AG20443 (cell line): Measurements from ENCODE around the gene RGL3.
A peak's percentile ranks its signal among the peaks of the same experiment; 100 is the strongest.
"Not testable (repeated sequence)": the region's sequence is repeated elsewhere in the genome, so short reads cannot be mapped to it uniquely, and the experiment has no call there.

Source experiments
- DNase-seq: peaks from one replicate; pipeline ENCODE4 v3.0.0; 2012; ENCODE audit warnings: low spot score, mixed read lengths

Gene RGL3

DNA sequence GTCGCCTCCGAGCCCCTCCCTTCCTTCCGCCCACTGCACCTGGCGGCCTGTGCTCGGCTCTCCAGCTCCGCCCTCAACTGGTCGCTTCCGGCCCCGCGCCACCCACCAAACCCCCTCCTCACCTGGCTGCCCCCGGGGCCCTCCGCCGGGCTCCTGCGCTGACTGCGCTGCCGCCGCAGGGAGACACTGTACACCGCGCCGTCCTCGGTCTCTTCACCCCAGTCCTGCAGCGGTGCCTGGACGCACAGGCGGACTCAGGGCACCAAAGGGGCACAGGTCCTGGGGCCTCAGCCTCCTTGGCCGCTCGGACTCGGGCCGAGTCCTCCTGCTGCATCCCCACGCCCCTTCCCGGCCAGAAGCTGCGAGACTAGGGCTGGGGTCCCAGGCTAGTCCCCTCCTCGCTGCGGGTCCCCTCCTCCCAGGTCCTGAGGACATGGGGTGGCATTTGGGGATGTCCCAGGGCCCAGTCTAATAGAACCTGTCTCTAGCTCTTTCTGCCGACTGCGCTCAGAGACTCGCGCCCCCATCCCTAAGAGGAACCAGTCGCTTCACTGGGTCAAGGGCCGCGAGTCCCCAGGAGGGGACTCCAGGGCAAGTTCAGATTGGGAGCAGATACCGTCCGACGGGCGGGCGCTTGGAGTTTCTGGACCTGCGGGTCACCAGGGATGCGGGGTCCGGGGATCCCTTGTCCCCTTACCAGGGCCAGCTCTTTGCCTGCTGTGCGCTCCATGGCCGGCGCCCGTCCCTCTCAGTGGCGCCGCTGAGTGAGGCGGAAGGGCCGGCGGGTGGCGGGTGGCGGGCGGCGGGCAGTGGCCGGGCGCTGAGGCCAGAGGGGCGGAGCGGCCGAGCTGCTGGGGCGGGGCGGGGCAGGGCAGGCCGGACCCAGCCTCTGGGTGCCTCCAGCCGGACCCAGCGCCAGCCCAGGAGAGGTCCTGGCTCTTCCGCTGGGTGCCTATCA lies at the start of gene RGL3:
Gene RGL3, minus strand, starts transcription at position 766 of the 958 bp plus-strand sequence. Its CDS starts 36 bp downstream, at position 730.
- DNase-seq: peak; percentile 75

DNA sequence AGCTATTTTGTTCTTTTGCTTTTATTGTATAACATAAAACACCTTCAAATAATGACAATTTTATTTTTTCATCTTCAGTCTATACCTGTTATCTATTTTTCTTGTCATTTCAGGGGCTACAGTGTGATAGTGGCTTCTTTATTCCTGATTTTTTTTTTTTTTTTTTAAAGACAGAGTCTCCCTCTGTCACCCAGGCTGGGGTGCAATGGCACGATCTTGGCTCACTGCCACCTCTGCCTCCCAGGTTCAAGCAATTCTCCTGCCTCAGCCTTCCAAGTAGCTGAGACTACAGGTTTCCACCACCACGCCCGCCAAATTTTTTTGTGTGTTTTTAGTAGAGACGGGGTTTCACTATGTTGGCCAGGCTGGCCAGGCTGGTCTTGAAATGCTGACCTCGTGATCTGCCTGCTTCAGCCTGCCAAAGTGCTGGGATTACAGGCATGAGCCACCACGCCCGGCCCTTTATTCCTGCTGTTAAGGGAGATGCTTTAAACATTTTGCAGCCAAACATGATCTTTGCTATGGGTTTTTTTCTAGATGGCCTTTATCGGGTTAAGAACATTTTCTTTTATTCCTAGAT lies 49.2 kb upstream of the RGL3 start:
- not testable (repeated sequence) for DNase-seq

GRCh38 chr19:11465600-11465999 lies 46.5 kb upstream of the RGL3 start:
- no peak for DNase-seq

DNA sequence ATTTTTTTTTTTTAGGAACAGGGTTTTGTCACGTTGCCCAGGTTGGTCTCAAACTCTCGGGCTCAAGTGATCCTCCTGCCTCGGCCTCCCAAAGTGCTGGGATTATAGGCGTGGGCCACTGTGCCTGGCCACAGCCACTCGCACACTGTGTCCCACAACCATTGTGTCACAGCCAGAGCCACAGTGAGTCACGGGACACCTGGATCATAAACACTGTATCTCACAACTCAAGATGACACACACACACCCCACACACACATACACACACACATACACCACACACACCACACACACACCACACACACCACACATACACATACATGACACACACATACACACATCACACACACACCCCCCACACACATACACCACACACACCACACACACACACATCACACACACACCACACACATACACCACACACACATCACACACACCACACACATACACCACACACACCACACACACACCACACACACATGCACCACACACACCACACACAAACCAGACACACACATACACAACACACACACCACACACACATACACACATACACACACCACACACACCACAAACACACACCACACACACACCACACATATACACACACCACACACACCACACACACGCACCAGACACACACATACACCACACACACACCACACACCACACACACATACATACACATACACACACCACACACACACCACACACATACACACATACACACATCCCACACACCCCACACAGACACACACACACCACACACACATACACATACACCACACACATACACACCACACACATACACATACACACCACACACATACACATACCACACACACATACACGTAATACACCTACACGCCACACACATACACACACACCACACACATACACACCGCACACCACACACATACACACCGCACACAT lies 45.5 kb upstream of the RGL3 start:
- DNase-seq: no peak

DNA sequence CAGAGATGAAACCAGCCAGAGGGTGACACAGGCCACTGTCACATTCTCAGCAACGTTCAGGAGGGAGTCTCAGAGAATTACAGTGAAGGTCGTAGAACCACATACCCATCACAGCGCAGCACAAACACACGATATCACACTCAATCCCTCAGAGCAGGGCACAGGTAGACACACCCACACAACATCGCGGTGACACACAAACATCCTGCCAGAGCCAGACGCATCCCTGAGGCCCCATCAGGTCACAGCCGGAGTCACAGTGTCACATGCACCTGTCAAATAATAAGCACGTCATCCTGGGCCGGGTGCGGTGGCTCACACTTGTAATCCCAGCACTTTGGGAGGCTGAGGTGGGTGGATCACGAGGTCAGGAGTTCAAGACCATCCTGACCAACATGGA lies 44.3 kb upstream of the RGL3 start:
- DNase-seq: no peak

- no peak for DNase-seq
Observed at GRCh38 chr19:11461453-11461852, 42.3 kb upstream of the RGL3 start.

- no peak for DNase-seq
Observed at GRCh38 chr19:11460207-11460606, 41.1 kb upstream of the RGL3 start.

DNA sequence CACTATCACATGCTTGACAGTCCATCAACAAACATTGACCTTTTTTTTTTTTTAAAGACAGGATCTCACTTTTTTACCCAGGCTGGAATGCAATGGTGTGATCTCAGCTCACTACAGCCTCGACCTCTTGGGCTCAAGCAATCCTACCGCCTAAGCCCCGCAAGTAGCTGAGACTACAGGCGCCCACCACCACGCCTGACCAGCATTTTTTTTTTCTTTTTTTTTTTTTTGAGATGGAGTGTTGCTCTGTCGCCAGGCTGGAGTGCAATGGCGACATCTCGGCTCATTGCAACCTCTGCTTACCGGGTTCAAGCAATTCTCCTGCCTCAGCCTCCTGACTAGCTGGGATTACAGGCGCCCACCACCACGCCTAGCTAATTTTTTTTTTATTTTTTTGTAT lies 39.8 kb upstream of the RGL3 start:
- not testable (repeated sequence) for DNase-seq

DNA sequence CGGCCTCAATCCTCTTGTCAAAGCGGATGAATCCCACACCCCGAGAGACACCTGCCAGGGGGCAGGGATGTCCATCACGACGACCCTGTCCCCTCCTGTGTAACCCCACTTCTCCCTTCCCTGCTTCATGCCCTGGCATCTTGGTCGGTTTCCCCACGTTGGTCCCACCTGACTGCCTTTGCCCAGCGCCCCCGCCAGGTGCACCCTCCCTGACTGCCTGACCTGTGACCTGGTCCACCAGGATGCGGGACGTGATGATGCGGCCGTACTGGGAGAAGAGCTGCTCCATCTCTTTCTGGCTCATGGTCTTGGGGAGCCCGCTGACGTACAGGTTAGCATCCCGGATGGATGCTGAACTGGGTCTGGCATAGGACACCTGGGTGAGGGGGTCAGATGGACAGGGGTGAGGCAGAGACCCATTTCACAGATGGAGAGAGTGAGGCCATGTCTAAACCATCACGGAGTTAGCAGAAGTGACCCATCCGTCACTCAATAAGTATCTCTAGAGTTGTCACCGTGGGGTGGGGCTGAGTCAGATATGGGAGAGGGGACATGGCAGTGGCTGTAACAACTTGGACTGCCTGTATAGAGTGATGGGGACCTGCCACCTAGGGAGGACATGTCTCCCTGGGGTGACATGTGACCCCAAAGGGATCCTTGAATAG lies 39.3 kb upstream of the RGL3 start:
- DNase-seq: no peak

- no peak for DNase-seq
Observed at GRCh38 chr19:11457831-11458230, 38.7 kb upstream of the RGL3 start.

- no peak for DNase-seq
Observed at GRCh38 chr19:11457115-11457514, 38.0 kb upstream of the RGL3 start.

DNA sequence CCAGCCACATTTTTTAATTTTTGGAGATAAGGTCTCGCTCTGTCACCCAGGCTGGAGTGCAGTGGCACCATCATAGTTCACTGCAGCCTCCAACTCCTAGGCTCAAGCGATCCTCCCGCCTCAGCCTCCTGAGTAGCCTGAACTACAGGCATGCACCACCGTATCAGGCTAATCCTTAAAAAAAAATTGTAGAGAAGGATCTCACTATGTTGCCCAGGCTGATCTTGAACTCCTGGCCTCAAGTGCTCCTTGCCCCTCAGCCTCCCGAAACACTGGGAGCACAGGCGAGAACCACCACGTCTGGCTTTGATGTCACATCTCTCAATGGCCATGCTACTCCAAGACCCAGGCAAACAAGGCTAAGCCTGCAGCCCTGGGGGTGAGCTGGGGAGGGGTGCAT lies 37.5 kb upstream of the RGL3 start:
- no peak for DNase-seq

GRCh38 chr19:11455233-11455554 lies 36.1 kb upstream of the RGL3 start:
- DNase-seq: not testable (repeated sequence)

DNA sequence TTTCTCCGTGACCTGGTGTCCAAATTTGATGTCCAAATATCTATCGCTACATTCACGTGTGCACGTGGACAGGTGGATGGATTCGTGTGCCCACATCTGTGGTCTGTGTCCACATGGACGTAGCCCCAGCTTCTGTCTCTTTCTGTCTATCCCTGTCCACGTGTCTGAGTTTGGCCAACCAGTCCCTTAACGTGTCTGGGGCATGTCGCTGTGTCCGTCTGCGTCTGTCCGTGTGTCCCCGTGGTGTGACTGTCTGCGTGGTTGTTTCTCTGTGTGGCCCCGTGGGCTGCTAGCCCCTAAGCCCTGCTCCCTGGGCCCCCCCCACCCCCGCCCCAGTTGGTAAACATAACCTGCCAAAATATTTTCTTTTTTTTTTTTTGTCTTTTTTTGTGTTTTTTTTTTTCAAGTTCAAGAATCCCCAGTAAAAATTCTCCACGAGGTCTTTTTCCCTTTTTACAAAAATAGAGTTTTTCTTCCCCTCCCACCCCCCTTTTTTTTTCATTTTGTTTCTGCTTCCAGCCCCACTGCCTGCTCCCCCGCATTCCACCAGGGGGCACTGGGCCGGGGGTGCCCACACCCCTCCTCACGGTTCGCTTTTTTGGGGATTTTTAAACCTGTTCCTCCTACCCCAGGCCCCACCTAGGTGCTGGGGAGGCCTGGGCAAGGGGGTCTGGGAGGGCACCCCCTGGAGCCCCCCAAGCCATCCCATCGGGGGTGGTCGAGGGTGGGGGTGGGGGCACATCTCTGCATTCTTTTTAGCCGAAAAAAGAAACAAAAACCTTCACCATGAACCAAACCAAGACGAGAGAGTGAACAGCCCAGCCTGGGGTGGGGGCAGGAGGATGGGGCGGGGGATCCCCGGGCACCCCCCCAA lies 34.6 kb upstream of the RGL3 start:
- DNase-seq: no peak

DNA sequence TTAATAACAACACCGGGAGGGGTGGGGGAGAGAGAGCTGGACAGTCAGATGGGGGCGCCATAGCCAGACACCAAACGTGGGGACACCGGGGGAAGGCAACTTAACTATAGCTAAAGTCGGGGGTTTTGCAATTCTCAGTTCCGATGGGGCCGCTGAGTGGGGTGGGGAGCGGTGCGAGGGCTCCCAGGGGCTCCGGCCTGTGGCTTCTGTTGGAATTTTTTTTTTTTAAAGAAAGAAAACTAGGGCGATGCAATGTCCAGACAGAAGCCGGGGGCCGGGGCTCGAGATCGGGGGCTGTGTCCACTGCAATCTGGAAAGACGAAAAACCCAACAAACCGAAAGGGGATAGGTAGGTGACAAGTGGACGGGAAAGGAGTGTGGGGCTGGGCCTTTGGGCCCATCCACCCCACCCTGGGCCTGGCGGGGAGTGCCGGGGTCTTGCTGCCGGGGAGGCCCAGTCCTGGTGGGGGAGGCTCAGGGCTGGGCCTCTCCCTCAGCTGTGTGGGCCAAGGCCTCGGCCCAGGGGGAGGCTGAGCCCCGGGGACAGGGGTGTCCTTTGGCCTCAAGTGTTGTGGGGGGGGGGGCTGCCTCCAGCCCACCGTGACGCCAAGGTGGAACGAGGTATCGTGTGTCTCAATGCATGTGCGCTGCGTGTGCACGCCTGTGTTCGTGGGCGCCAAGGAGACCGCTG lies 33.7 kb upstream of the RGL3 start:
- peak; percentile 7 for DNase-seq

DNA sequence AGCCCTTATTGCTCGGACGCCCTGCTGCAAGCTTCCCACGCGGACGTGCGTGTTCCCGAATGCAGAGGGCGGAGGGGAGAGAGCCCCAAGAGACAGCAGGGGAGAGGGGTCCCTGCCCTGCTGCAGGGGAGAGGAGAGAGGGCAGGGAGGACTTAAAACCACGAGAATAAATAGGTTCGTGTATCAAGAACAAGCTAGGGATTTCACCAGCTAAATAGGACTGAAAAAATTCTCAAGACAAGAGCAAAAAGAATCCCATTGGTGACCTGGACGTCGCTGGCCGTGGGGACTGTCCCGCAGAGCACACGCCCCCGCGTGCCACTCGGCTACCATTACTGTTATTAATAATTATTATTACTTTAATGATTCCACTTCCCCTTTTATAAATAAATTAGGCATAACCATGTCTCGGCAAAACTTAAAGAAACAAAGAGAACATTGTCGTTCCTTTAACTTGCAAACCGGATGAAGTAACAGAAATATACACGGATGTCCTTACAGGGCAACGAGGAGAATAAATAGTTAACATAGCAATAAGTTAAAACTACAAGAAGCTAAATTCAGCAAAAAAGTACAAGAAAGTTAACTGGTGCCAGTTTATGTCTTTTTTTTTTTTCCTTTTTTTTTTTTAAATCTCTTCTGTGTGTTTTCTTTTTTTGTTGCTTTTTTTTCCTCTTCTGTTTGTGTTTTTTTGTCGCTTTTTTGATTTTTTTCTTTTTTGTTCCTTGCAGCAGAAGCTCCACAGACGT lies 32.9 kb upstream of the RGL3 start:
- DNase-seq: no peak

DNA sequence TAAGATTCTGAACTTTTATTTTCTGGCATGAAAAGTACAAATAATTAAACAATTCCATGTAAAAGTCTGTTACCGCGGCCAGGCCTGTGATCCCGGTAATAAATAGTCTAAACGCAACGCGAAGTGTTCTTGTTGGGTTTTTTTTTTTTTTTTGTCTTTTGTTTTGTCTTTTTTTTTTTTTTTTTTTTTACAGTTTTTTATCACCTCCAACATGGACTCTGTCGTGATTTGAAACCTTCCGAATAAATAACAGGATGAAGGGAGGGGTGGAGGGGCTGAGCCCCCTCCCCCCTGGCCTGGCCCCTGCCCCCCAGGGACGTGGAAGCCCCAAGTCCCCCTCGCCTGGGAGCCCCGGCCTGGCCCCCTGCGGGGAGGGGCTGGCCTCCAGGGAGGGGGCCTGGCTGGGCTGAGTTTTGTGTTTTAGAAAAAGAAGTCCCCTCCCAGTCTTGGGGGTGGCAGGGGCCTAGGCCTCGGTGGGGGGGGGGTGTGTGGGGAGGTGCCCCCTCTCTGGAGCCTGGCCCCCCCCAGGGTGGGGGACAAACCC lies 32.3 kb upstream of the RGL3 start:
- peak; percentile 8 for DNase-seq

DNA sequence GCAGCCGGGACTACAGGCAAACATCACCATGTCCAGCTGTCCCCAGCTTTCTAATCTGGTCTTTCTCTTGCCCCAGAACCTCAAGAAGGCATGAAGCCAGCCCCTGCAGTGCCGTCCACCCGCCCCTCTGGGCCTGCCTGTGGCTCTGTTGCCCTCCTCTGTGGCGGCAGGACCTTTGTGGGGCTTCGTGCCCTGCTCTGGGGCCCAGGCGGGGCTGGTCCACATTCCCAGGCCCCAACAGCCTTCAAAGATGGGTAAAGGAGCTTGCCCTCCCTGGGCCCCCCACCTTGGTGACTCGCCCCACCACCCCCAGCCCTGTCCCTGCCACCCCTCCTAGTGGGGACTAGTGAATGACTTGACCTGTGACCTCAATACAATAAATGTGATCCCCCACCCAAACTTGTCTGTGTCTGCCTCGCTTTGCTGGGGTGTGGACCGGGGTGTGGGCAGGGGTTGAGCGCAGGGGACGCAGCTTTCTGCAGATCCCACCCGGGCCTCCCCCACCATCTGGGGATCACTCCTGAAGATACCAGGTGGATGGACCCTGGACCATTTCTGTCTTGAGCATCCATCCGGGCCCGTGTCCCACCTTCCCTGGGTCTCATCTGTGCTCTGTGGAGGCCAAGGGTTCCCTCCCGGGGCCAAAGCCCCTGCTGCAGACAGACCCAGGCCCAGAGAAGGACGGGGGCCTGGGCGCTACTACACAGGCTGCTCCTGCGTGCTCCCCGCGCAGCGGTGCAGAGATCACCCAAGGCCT lies 31.6 kb upstream of the RGL3 start:
- no peak for DNase-seq
